Measurements from ENCODE around the gene TCF7L1. TPM values are rescaled to one million over a fixed set of nuclear protein-coding genes. Genes with fewer than 3 reads are reported as not detected.

TCF7L1 gene
- total RNA-seq, 1 donor: not detected

GRCh38 chr2:85344356-85344954, 211.3 kb downstream of the TCF7L1 start:
- Histone ChIP-seq H3K4me1 (ENCODE audit: insufficient read depth, low read length) (no peaks in the 10 kb centered on the region), H3K9me3 (ENCODE audit: low read depth, low read length) (no peaks in the 10 kb centered on the region), H3K27me3 (ENCODE audit: insufficient read depth, low read length) (no peaks in the 10 kb centered on the region), H3K4me3 (ENCODE audit: low read length) (no peak overlapping the region)

GRCh38 chr2:85347599-85347998, 214.4 kb downstream of the TCF7L1 start:
- Histone ChIP-seq H3K27me3 (ENCODE audit: insufficient read depth, low read length) (no peaks in the 10 kb centered on the region), H3K4me1 (ENCODE audit: insufficient read depth, low read length) (no peaks in the 10 kb centered on the region), H3K9me3 (ENCODE audit: low read depth, low read length) (no peaks in the 10 kb centered on the region), H3K4me3 (ENCODE audit: low read length) (no peak overlapping the region)

GRCh38 chr2:85353876-85354285, 220.7 kb downstream of the TCF7L1 start:
- H3K9me3 ChIP-seq (ENCODE audit: low read depth, low read length): no peaks in the 10 kb centered on the region

GRCh38 chr2:85354286-85355072, 221.3 kb downstream of the TCF7L1 start, which contains the start of the genes ELMOD3 and RETSAT:
Gene ELMOD3 (plus strand): TSS chr2:85354769. CDS start chr2:85357199, 2,430 bp downstream.
Gene RETSAT (minus strand): TSS chr2:85354528. CDS start chr2:85354507, 21 bp downstream.
- H3K9me3 ChIP-seq (ENCODE audit: low read depth, low read length): no peaks in the 10 kb centered on the region
- H3K4me1 ChIP-seq (ENCODE audit: insufficient read depth, low read length): peaks cover 22% of the 10 kb centered on the region
- peak within 1 kb of the TSS; percentile 96 for H3K4me3 ChIP-seq (ENCODE audit: low read length)
- H3K27me3 ChIP-seq (ENCODE audit: insufficient read depth, low read length): no peaks in the 10 kb centered on the region

More at GRCh38 chr2:85353876-85354285, 220.7 kb downstream of the TCF7L1 start:
- peak overlapping the region; percentile 96 for H3K4me3 ChIP-seq (ENCODE audit: low read length)
- no peaks in the 10 kb centered on the region for H3K27me3 ChIP-seq (ENCODE audit: insufficient read depth, low read length)
- H3K4me1 ChIP-seq (ENCODE audit: insufficient read depth, low read length): peaks cover 22% of the 10 kb centered on the region

GRCh38 chr2:85355073-85355410, 221.8 kb downstream of the TCF7L1 start:
- Histone ChIP-seq H3K27me3 (ENCODE audit: insufficient read depth, low read length) (no peaks in the 10 kb centered on the region), H3K4me1 (ENCODE audit: insufficient read depth, low read length) (peaks cover 22% of the 10 kb centered on the region), H3K4me3 (ENCODE audit: low read length) (peak overlapping the region; percentile 96), H3K9me3 (ENCODE audit: low read depth, low read length) (no peaks in the 10 kb centered on the region)

- Histone ChIP-seq H3K27me3 (ENCODE audit: insufficient read depth, low read length) (no peaks in the 10 kb centered on the region), H3K4me1 (ENCODE audit: insufficient read depth, low read length) (peaks cover 22% of the 10 kb centered on the region), H3K4me3 (ENCODE audit: low read length) (peak overlapping the region; percentile 96), H3K9me3 (ENCODE audit: low read depth, low read length) (no peaks in the 10 kb centered on the region)
Measured at GRCh38 chr2:85355521-85355920, 222.3 kb downstream of the TCF7L1 start.

GRCh38 chr2:85356186-85356585, 223.0 kb downstream of the TCF7L1 start:
- Histone ChIP-seq H3K27me3 (ENCODE audit: insufficient read depth, low read length) (no peaks in the 10 kb centered on the region), H3K4me1 (ENCODE audit: insufficient read depth, low read length) (peaks cover 22% of the 10 kb centered on the region), H3K9me3 (ENCODE audit: low read depth, low read length) (no peaks in the 10 kb centered on the region), H3K4me3 (ENCODE audit: low read length) (no peak overlapping the region)

- no peak overlapping the region for H3K4me3 ChIP-seq (ENCODE audit: low read length)
- peaks cover 22% of the 10 kb centered on the region for H3K4me1 ChIP-seq (ENCODE audit: insufficient read depth, low read length)
- no peaks in the 10 kb centered on the region for H3K27me3 ChIP-seq (ENCODE audit: insufficient read depth, low read length)
- no peaks in the 10 kb centered on the region for H3K9me3 ChIP-seq (ENCODE audit: low read depth, low read length)
Measured at GRCh38 chr2:85357736-85358135, 224.5 kb downstream of the TCF7L1 start.

Other genes with a start within 250 kb of the TCF7L1 start
- 3,268 TPM for gene TMSB10, start 227.7 kb upstream of the TCF7L1 start, total RNA-seq
- gene KCMF1, start 162.2 kb upstream of the TCF7L1 start, total RNA-seq: 78.8 TPM
- gene TGOLN2, start 194.6 kb downstream of the TCF7L1 start, total RNA-seq: 154 TPM
- 6.9 TPM for gene RETSAT, start 221.1 kb downstream of the TCF7L1 start, total RNA-seq
- 12.8 TPM for gene ELMOD3, start 221.4 kb downstream of the TCF7L1 start, total RNA-seq